A673 (cell line): ENCODE results near the gene UBL7. TPM values are rescaled to one million over a fixed set of nuclear protein-coding genes. Genes with fewer than 3 reads are reported as not detected.

Experiments used
- BruUV-seq: library from RNA; stranded (reverse); fragments of 400-500 nt; replicated peaks from 2 replicates; lab custom pipeline; 2021; lab: Mats Ljungman, UMichigan
- CTCF ChIA-PET: fragments of 300-600 bp; sonication (Branson Sonifier 250); formaldehyde crosslinking; loops from one replicate; lab custom pipeline; 2022; ENCODE audit warnings: antibody characterized with exemption; lab: Charles Lee
- POLR2A ChIA-PET: fragments of 300-600 bp; sonication (Branson Sonifier 250); formaldehyde crosslinking; loops from one replicate; lab custom pipeline; 2022; ENCODE audit warnings: antibody characterized with exemption; ENCODE audit not compliant: low non-redundant PET; lab: Charles Lee
- DNase-seq: peaks from one replicate; pipeline ENCODE4 v3.0.0-alpha.2; 2015; ENCODE audit warnings: low spot score
- H3K27ac ChIP-seq: fragments of 200-600 bp; sonication (generic); 2 replicates; pipeline ENCODE4 v1.5.1; 2016; ENCODE audit warnings: mixed run types, low read depth, mild to moderate bottlenecking, mixed read lengths, antibody characterized with exemption, low read length; ENCODE audit not compliant: poor library complexity, severe bottlenecking
- H3K27me3 ChIP-seq: fragments of 200-600 bp; sonication (generic); replicated peaks from 2 replicates; pipeline ENCODE4 v1.6.1; 2017; ENCODE audit warnings: mixed run types, low read depth, mild to moderate bottlenecking, mixed read lengths, antibody characterized with exemption, low read length; ENCODE audit not compliant: insufficient read depth, poor library complexity
- H3K36me3 ChIP-seq: fragments of 200-600 bp; sonication (generic); 2 replicates; pipeline ENCODE4 v1.6.1; 2016; ENCODE audit warnings: mixed run types, mild to moderate bottlenecking, mixed read lengths, antibody characterized with exemption, low read length; ENCODE audit not compliant: insufficient read depth, poor library complexity, severe bottlenecking
- H3K4me1 ChIP-seq: fragments of 200-600 bp; sonication (generic); 2 replicates; pipeline ENCODE4 v1.6.1; 2017; ENCODE audit warnings: mixed run types, mild to moderate bottlenecking, mixed read lengths, antibody characterized with exemption, low read length; ENCODE audit not compliant: insufficient read depth, poor library complexity, severe bottlenecking
- H3K4me3 ChIP-seq: fragments of 200-600 bp; sonication (generic); 2 replicates; pipeline ENCODE4 v1.5.1; 2016; ENCODE audit warnings: low read depth, mixed run types, mild to moderate bottlenecking, mixed read lengths, low read length; ENCODE audit not compliant: poor library complexity, severe bottlenecking
- H3K9me3 ChIP-seq: fragments of 200-600 bp; sonication (generic); 2 replicates; pipeline ENCODE4 v1.6.1; 2016; ENCODE audit warnings: mixed run types, low read depth, mild to moderate bottlenecking, mixed read lengths, antibody characterized with exemption, low read length; ENCODE audit not compliant: poor library complexity, severe bottlenecking
- CTCF ChIP-seq: fragments of 300-800, 200-600 bp; sonication (generic); conservative IDR thresholded peaks from 2 replicates; pipeline ENCODE4 v1.5.1; 2017; ENCODE audit warnings: low read depth, mild to moderate bottlenecking, antibody characterized with exemption, low read length, moderate library complexity, mixed read lengths
- EZH2 ChIP-seq: fragments of 200-600 bp; sonication (generic); IDR thresholded peaks from 2 replicates; pipeline ENCODE4 v1.6.1; 2017; ENCODE audit warnings: borderline replicate concordance, low read depth, mild to moderate bottlenecking, mixed read lengths, antibody characterized with exemption, low read length; ENCODE audit not compliant: poor library complexity, severe bottlenecking
- intact Hi-C: fragments of 100-400 bp; cut with micrococcal nuclease; formaldehyde crosslinking; loops from one replicate; pipeline ENCODE4 v1.10.0; 2022; ENCODE audit not compliant: unreplicated experiment
- total RNA-seq: library from RNA; stranded (reverse); gene quantifications from 2 replicates; pipeline ENCODE4 v1.2.3, GENCODE V29; 2021

UBL7 gene
- total RNA-seq, 1 experiment from 2014 or later = 72.5 TPM

GRCh38 chr15:74497584-74497983, 36.6 kb upstream of the UBL7 start:
- Histone ChIP-seq H3K9me3 (no peaks in the 10 kb centered on the region), H3K4me3 (no peak overlapping the region), H3K27ac (no peak overlapping the region), H3K4me1 (no peaks in the 10 kb centered on the region), H3K36me3 (no peaks in the 10 kb centered on the region), H3K27me3 (no peaks in the 10 kb centered on the region)
- ChIA-PET CTCF (interaction anchor here (0.5 kb wide), 1 partner anchor 128 kb away, joined by 3 read pairs; no protein-coding TSS in a partner anchor), POLR2A (no interaction called here)
- TF ChIP-seq CTCF = no peak
- DNase-seq = peak; percentile 39
- BruUV-seq = no TSS peak
- intact Hi-C loops = no loop called here

- DNase-seq = no peak
- no peaks in the 10 kb centered on the region for H3K9me3 ChIP-seq
- no TSS peak for BruUV-seq
- no peak overlapping the region for H3K27ac ChIP-seq
- no peaks in the 10 kb centered on the region for H3K27me3 ChIP-seq
- no peaks in the 10 kb centered on the region for H3K36me3 ChIP-seq
- TF ChIP-seq EZH2 = no peak
- TF ChIP-seq CTCF = no peak
- H3K4me3 ChIP-seq = no peak overlapping the region
- intact Hi-C loops = no loop called here
- no peaks in the 10 kb centered on the region for H3K4me1 ChIP-seq
- ChIA-PET CTCF (interaction anchor here (0.6 kb wide), 3 partner anchors 42 to 1818 kb away, joined by 3 to 4 read pairs (median 4); no protein-coding TSS in a partner anchor), POLR2A (no interaction called here)
These were observed 35.7 kb upstream of the UBL7 start for GRCh38 chr15:74496648-74497047.

- ChIA-PET POLR2A (no interaction called here), CTCF (no interaction called here)
- Histone ChIP-seq H3K36me3 (no peaks in the 10 kb centered on the region), H3K4me3 (no peak overlapping the region), H3K4me1 (no peaks in the 10 kb centered on the region), H3K27ac (no peak overlapping the region), H3K9me3 (no peaks in the 10 kb centered on the region), H3K27me3 (no peaks in the 10 kb centered on the region)
- DNase-seq = no peak
- intact Hi-C loops = no loop called here
- TF ChIP-seq CTCF (no peak), EZH2 (no peak)
- no TSS peak for BruUV-seq
These were observed 29.4 kb upstream of the UBL7 start for GRCh38 chr15:74490339-74490689.
